HG03064 (cell line): ENCODE results near the gene MORN3.
"Not testable (repeated sequence)": the region's sequence is repeated elsewhere in the genome, so short reads cannot be mapped to it uniquely, and the experiment has no call there.

Source experiments
- ATAC-seq: cut with Tn5 transposase; IDR thresholded peaks from one replicate; pipeline ENCODE4 v1.9.1; 2021; ENCODE audit warnings: low read depth; ENCODE audit not compliant: unreplicated experiment

MORN3 gene

GRCh38 chr12:121693155-121693687 lies 23.8 kb upstream of the MORN3 start:
- no peak for ATAC-seq

GRCh38 chr12:121692744-121693143 lies 23.3 kb upstream of the MORN3 start:
- ATAC-seq: not testable (repeated sequence)

DNA sequence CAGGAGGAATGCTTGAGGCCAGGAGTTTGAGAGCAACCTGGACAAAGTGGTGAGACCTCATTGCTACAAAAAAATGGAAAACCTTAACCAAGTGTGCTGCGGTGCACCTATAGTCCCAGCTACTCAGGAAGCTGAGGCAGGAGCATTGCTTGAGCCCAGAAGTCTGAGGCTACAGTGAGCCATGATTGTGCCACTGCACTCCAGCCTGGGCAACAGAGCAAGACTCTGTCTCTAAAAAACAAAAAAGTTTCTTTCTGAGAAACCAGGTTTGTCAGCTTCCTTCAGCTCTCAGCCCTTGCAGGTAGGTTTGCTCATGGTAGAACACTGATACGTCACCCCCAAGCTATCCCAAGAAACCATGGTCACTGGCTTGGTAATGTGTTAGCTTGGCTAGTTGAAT lies 20.0 kb upstream of the MORN3 start:
- ATAC-seq: no peak

DNA sequence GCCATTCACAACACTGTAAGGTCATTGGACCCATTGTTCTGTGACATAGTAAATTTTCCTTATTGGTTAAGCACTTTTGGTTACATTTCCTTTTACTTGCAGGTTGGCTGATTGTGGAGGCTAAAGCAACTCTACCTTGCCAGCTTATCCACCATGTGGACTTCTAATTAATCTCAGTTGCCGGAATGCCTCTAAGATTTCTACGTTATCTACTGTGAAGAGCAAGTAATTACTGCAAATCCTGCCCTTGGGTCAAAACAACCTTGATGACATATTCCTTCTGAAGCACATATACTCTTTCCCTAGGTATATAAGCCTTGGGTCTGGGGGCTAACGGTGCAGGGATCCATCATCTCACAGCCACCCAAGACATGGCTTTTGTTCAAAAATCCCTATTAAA lies 19.5 kb upstream of the MORN3 start:
- no peak for ATAC-seq

GRCh38 chr12:121679661-121680197 lies 10.3 kb upstream of the MORN3 start:
- ATAC-seq: not testable (repeated sequence)

DNA sequence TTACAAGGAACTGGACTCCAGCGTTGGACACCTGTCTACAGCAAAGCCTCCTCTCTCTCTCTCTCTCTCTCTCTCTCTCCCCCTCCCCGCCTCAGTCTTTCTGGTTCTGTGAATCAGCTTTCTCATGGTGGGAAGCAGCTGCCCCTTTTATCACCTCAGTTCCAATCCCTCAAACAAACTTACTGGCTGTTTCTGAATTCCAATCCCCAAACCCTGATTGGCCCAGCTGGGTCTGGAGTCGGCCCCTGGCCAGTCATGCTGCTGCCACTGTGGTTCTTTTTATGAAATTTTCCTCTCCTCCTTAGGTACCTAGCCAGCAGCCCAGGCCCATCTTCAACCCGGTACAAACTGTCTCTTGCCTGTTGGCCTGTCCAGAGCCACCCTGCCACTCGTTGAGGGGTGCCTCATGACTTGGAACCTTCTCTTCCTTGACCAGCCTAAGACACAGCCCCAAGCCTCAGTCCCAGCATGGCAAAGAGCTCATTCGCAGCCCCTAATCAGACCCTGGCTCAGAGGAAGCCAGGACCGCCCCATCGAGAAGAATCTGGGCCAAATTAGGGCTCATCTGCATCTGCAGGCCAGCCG lies 9.4 kb upstream of the MORN3 start:
- no peak for ATAC-seq

DNA sequence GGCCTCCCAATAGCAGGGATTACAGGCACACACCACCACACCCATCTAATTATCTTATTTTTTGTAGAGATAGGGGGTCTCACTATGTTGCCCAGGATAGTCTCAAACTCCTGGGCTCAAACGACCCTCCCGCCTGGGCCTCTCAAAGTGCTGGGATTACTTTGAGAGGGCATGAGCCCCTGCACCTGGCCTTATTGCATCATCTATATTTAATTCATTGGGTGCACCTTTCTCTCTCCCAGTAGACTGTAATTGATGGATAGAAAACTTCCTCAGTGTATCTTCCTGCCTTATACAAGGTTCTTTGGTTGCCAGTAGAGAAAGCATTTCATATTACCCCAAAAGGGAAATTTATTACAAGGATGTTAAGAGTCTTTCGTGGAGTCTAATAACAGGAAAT lies 8.9 kb upstream of the MORN3 start:
- no peak for ATAC-seq

DNA sequence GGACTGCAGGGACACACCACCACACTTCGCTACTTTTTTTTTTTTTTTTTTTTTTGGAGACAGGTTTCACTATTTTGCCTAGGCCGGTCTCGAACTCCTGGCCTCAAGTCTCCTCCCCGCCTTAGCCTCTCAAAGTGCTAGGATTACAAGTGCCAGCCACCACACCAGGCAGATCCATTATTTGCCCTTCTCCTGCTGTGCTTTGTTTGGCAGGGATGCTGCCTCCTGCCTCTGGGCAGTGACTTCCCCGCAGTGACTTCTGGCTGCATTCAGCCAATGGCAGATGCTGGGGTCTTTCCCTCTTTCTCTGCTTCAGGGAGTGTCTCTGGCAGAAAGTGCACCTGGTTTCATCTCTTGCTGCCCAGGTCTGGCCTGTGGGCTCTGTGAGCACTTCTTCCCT lies 6.7 kb upstream of the MORN3 start:
- no peak for ATAC-seq

GRCh38 chr12:121673013-121673511 lies 3.6 kb upstream of the MORN3 start:
- no peak for ATAC-seq

- no peak for ATAC-seq
Measured at GRCh38 chr12:121668750-121669520, 519 bp downstream of the MORN3 start.

DNA sequence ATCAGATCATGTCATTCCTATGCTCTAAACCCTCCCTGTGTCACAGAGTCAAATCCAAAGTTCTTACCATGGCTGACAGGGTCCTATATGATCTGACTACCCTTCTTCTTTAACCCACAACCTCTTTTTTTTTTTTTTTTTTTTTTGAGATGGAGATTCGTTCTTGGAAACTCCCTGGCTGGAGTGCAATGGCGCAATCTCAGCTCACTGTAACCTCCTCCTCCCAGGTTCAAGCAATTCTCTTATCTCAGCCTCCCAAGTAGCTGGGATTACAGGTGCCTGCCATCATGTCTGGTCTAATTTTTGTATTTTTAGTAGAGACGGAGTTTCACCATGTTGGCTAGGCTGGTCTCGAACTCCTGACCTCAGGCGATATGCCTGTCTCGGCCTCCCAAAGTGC lies 2.6 kb downstream of the MORN3 start:
- not testable (repeated sequence) for ATAC-seq

DNA sequence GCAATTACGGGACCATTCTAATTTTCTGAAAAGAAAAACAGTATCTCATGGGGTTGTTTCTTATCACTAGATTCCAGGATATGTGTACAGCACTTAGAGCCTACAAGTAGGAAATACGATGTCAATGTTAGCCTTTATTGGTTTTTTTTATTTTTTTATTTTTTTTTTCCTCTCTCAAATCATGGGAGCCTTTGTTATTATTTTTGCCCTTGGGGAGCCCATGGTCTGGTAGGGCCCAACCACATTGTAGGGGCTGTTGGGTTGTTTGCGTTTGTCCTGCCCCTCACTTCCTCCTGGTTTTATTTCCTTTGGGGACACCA lies 5.9 kb downstream of the MORN3 start:
- ATAC-seq: no peak

GRCh38 chr12:121661353-121662105 lies 7.9 kb downstream of the MORN3 start:
- ATAC-seq: not testable (repeated sequence)

DNA sequence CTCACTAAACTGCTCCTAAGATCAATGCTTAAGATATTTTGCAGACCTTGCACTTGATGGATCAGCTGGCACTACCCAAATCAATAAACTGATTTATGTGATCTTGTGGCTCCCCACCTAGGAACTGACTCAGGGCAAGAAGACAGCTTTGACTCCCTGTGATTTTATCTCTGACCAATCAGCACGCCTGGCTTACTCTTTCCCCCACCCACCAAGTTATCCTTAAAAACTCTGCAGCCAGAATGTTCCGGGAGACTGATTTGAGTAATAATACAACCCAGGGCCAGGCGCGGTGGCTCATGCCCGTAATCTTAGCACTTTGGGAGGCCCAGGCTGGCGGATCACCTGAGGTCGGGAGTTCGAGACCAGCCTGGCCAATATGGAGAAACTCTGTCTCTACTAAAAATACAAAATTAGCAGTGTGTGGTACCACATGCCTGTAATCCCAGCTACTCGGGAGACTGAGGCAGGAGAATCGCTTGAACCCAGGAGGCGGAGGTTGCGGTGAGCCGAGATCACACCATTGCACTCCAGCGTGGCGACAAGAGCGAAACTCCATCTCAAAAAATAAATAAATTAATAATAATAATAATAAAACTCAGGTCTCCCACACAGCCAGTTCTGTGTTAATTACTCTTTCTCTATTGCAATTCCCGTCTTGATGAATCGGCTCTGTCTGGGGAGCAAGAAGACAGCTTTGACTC lies 12.0 kb downstream of the MORN3 start:
- no peak for ATAC-seq

- ATAC-seq: no peak
Measured at GRCh38 chr12:121656122-121656521, 13.3 kb downstream of the MORN3 start.

- no peak for ATAC-seq
Measured at GRCh38 chr12:121653999-121654398, 15.5 kb downstream of the MORN3 start.

- no peak for ATAC-seq
Measured at GRCh38 chr12:121652767-121653497, 16.5 kb downstream of the MORN3 start.

GRCh38 chr12:121651320-121651719 lies 18.1 kb downstream of the MORN3 start:
- ATAC-seq: no peak

- no peak for ATAC-seq
Measured at GRCh38 chr12:121649819-121650353, 19.6 kb downstream of the MORN3 start.

GRCh38 chr12:121649322-121649721 lies 20.1 kb downstream of the MORN3 start:
- ATAC-seq: no peak
